Esophagus (tissue), 2 donors: Measurements from ENCODE around the gene RIPOR3. TPM values are rescaled to one million over a fixed set of nuclear protein-coding genes. Genes with fewer than 3 reads are reported as not detected.
"Not testable (repeated sequence)": the region's sequence is repeated elsewhere in the genome, so short reads cannot be mapped to it uniquely, and the experiment has no call there.

Experiments
- H3K27ac ChIP-seq, 2 donors: one replicate each; pipeline ENCODE4 v1.5.1; 2013; ENCODE audit warnings: low read depth in 2 of 2, mild to moderate bottlenecking in 2 of 2, inconsistent platforms in 1 of 2, low read length in 1 of 2, moderate library complexity in 1 of 2
- H3K27me3 ChIP-seq, 2 donors: one replicate each; pipeline ENCODE4 v1.6.1; 2013; ENCODE audit warnings: low read length in 2 of 2, control low read depth in 1 of 2, mild to moderate bottlenecking in 1 of 2; ENCODE audit not compliant: insufficient read depth in 2 of 2, control insufficient read depth in 1 of 2
- H3K36me3 ChIP-seq, 2 donors: one replicate each; pipeline ENCODE4 v1.6.1; 2013; ENCODE audit warnings: low read length in 1 of 2; ENCODE audit not compliant: control insufficient read depth in 2 of 2, insufficient read depth in 2 of 2
- H3K4me1 ChIP-seq, 2 donors: one replicate each; pipeline ENCODE4 v1.6.1; 2013; ENCODE audit warnings: low read length in 1 of 2; ENCODE audit not compliant: control insufficient read depth in 2 of 2, insufficient read depth in 2 of 2
- H3K4me3 ChIP-seq, 2 donors: one replicate each; pipeline ENCODE4 v1.5.1; 2013; ENCODE audit warnings: low read length in 2 of 2, mild to moderate bottlenecking in 2 of 2, low read depth in 1 of 2, moderate library complexity in 1 of 2
- H3K9me3 ChIP-seq, 2 donors: one replicate each; pipeline ENCODE4 v1.6.1; 2013; ENCODE audit warnings: mild to moderate bottlenecking in 2 of 2, low read depth in 1 of 2, low read length in 1 of 2, moderate library complexity in 1 of 2; ENCODE audit not compliant: control insufficient read depth in 2 of 2, insufficient read depth in 1 of 2
- WGBS, 2 donors: extraction: QIAGEN DNeasy Blood & Tissue Kit; methylation state at CpG; one replicate each; pipeline ENCODE4 v1.1.7; 2013; 5-methylcytosine and 5-hydroxymethylcytosine counted together
- polyA plus RNA-seq, 2 donors: library from polyadenylated mRNA; stranded (reverse); fragments of 200-250 nt; gene quantifications; one replicate each; pipeline ENCODE4 v1.2.3, GENCODE V29; 2013
- donor health status: healthy with polysubstance abuse.
- donor health status: Bipolar disorder and iron deficiency.

RIPOR3 gene
- polyA plus RNA-seq, 2 donors = 2.6 to 5.2 TPM

DNA sequence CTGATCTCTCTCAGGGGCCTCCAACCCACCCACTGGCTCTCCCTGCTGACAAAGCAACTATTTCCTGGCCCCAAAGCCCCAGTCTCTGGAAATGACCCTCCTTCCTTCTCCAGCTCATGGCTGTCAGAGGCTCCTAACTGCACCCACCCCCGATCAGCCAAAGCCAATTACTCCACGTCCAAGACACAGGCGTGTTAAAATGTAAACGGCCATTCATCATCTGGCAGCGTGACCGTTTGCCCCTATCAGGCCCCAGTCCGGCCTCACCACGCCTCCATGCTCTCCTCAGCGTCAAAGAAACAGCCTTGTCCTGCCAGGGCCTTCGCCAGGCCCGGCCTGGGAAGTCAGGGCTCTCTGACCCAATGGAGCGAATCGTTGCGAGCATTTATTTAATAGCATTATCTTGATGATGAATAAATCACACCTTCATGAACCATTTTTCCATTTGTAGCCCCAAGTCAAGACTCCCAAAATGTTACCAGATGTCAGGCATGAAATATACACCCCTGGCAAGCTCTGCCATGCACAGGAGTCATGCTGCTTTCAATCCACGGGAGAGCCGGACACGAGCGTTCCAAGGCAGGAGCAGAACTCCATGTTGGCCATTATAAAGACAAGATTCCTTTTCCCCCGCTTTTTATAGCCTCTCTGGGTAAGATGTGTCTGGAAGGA, 17.7 kb downstream of the RIPOR3 start:
- Histone ChIP-seq H3K27ac (no peak overlapping the region), H3K27me3 (no peaks in the 10 kb centered on the region), H3K9me3 (peaks cover 0 to 3% of the 10 kb centered on the region in 2 donors), H3K4me1 (peaks cover 2 to 7% of the 10 kb centered on the region in 2 donors), H3K4me3 (no peak overlapping the region), H3K36me3 (no peaks in the 10 kb centered on the region)
- WGBS, 2 donors = 63 to 71% methylated on average over 19 of the region's 19 CpGs

GRCh38 chr20:50673146-50673465, 18.2 kb downstream of the RIPOR3 start:
- Histone ChIP-seq H3K4me3 (no peak overlapping the region), H3K27me3 (no peaks in the 10 kb centered on the region), H3K36me3 (no peaks in the 10 kb centered on the region), H3K27ac (no peak overlapping the region), H3K4me1 (peaks cover 2 to 7% of the 10 kb centered on the region in 2 donors), H3K9me3 (peaks cover 0 to 3% of the 10 kb centered on the region in 2 donors)
- WGBS, 2 donors = 87 to 90% methylated on average over 7 of the region's 7 CpGs

GRCh38 chr20:50672400-50673145, 18.8 kb downstream of the RIPOR3 start:
- 93 to 95% methylated on average over 8 of the region's 8 CpGs for WGBS, 2 donors
- Histone ChIP-seq H3K36me3 (no peaks in the 10 kb centered on the region), H3K4me1 (peaks cover 2 to 7% of the 10 kb centered on the region in 2 donors), H3K4me3 (no peak overlapping the region), H3K9me3 (peaks cover 0 to 3% of the 10 kb centered on the region in 2 donors), H3K27ac (no peak overlapping the region), H3K27me3 (no peaks in the 10 kb centered on the region)

- Histone ChIP-seq H3K9me3 (peaks cover 0 to 3% of the 10 kb centered on the region in 2 donors), H3K36me3 (no peaks in the 10 kb centered on the region), H3K4me1 (peaks cover 2 to 7% of the 10 kb centered on the region in 2 donors), H3K4me3 (no peak overlapping the region), H3K27me3 (no peaks in the 10 kb centered on the region), H3K27ac (no peak overlapping the region)
- WGBS, 2 donors = 90 to 93% methylated on average over 3 of the region's 3 CpGs
Observed at GRCh38 chr20:50671626-50672025, 19.7 kb downstream of the RIPOR3 start.

GRCh38 chr20:50671010-50671409, 20.3 kb downstream of the RIPOR3 start:
- not testable (repeated sequence) for H3K27ac ChIP-seq, H3K4me1 ChIP-seq, H3K9me3 ChIP-seq, H3K36me3 ChIP-seq, H3K27me3 ChIP-seq, H3K4me3 ChIP-seq
- WGBS, 2 donors = 67 to 71% methylated on average over 3 of the region's 3 CpGs

GRCh38 chr20:50670126-50670862, 21.0 kb downstream of the RIPOR3 start:
- no peak overlapping the region for H3K4me3 ChIP-seq

DNA sequence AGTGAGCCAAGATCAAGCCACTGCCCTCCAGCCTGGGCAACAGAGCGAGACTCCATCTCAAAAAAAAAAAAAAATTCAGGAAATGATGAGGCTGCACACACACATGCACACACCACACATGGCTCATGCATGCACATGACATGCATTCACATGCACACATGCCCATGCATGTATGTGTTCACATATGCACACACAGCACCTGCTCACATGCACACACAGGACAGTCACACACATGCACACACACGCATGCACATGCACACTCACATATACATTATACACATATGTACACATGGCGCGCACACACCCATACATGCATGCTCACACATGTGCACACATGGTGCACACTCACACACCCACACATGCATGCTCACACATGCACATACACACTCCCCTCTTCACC, 22.5 kb downstream of the RIPOR3 start:
- Histone ChIP-seq H3K4me1 (peaks cover 0 to 7% of the 10 kb centered on the region in 2 donors), H3K27ac (no peak overlapping the region), H3K9me3 (peaks cover 0 to 3% of the 10 kb centered on the region in 2 donors), H3K36me3 (no peaks in the 10 kb centered on the region), H3K4me3 (no peak overlapping the region), H3K27me3 (no peaks in the 10 kb centered on the region)
- 97% methylated on average over 4 of the region's 4 CpGs for WGBS, 2 donors

More at GRCh38 chr20:50670126-50670862, 21.0 kb downstream of the RIPOR3 start:
- H3K27ac ChIP-seq = peak overlapping the region; percentile 15 to 55
- 70 to 78% methylated on average over 12 of the region's 12 CpGs for WGBS, 2 donors
- no peaks in the 10 kb centered on the region for H3K36me3 ChIP-seq
- H3K4me1 ChIP-seq = peaks cover 2 to 7% of the 10 kb centered on the region in 2 donors
- H3K9me3 ChIP-seq = peaks cover 0 to 3% of the 10 kb centered on the region in 2 donors
- H3K27me3 ChIP-seq = no peaks in the 10 kb centered on the region

- no peaks in the 10 kb centered on the region for H3K36me3 ChIP-seq
- WGBS, 2 donors = 91 to 93% methylated on average over 6 of the region's 6 CpGs
- peaks cover 0 to 3% of the 10 kb centered on the region in 2 donors for H3K9me3 ChIP-seq
- H3K4me3 ChIP-seq = no peak overlapping the region
- H3K27ac ChIP-seq = no peak overlapping the region
- H3K27me3 ChIP-seq = no peaks in the 10 kb centered on the region
- peaks cover 0 to 6% of the 10 kb centered on the region in 2 donors for H3K4me1 ChIP-seq
Observed at GRCh38 chr20:50668326-50668725, 23.0 kb downstream of the RIPOR3 start.

GRCh38 chr20:50666709-50667298, 24.5 kb downstream of the RIPOR3 start:
- Histone ChIP-seq H3K27me3 (no peaks in the 10 kb centered on the region), H3K4me3 (no peak overlapping the region), H3K36me3 (no peaks in the 10 kb centered on the region), H3K27ac (no peak overlapping the region), H3K9me3 (peaks cover 0 to 3% of the 10 kb centered on the region in 2 donors), H3K4me1 (peaks cover 0 to 9% of the 10 kb centered on the region in 2 donors)
- WGBS, 2 donors = 78 to 91% methylated on average over 9 of the region's 9 CpGs
